ENCODE measurements around the gene GNAS-AS1.

- no peak for TF ChIP-seq CTCF (IDR thresholded peaks at IDR 0.05)
- no peak for TF ChIP-seq POLR2A (IDR thresholded peaks at IDR 0.05)
Observed at GRCh38 chr20:58807801-58808200, 42.9 kb downstream of the GNAS-AS1 start.

Data from heart left ventricle (tissue), 13 donors.